Endodermal cell (in vitro differentiated cells): Measurements from ENCODE around the gene ADNP2. TPM values are rescaled to one million over a fixed set of nuclear protein-coding genes. Genes with fewer than 3 reads are reported as not detected.

Experiments used
- DNase-seq: peaks from one replicate; pipeline ENCODE4 v3.0.0-alpha.2; 2017
- H3K27ac ChIP-seq: 2 replicates; pipeline ENCODE4 v1.5.1; 2013; ENCODE audit warnings: mild to moderate bottlenecking, low read depth, low read length, moderate library complexity
- H3K27me3 ChIP-seq: 2 replicates; pipeline ENCODE4 v1.6.1; 2013; ENCODE audit warnings: mild to moderate bottlenecking, low read length, moderate library complexity; ENCODE audit not compliant: insufficient read depth, control insufficient read depth, poor library complexity, severe bottlenecking
- H3K36me3 ChIP-seq: 2 replicates; pipeline ENCODE4 v1.7.0; 2013; ENCODE audit warnings: mild to moderate bottlenecking, low read length, moderate library complexity; ENCODE audit not compliant: control insufficient read depth, insufficient read depth
- H3K4me1 ChIP-seq: one replicate; pipeline ENCODE4 v1.7.0; 2013; ENCODE audit warnings: low read length; ENCODE audit not compliant: control insufficient read depth, insufficient read depth
- H3K4me3 ChIP-seq: 2 replicates; pipeline ENCODE4 v1.5.1; 2013; ENCODE audit warnings: mild to moderate bottlenecking, low read length, moderate library complexity
- H3K9ac ChIP-seq: 2 replicates; pipeline ENCODE4 v1.6.1; 2013; ENCODE audit warnings: mild to moderate bottlenecking, low read length, moderate library complexity; ENCODE audit not compliant: poor library complexity, severe bottlenecking; ENCODE audit errors: extremely low read depth
- H3K9me3 ChIP-seq: 2 replicates; pipeline ENCODE4 v1.6.1; 2013; ENCODE audit warnings: mild to moderate bottlenecking, low read length, moderate library complexity; ENCODE audit not compliant: control insufficient read depth
- H3K27ac Mint-ChIP-seq: 2 replicates; pipeline ENCODE4 v1.8.0; 2020; ENCODE audit warnings: mixed read lengths
- H3K27me3 Mint-ChIP-seq: 2 replicates; pipeline ENCODE4 v1.8.0; 2021; ENCODE audit warnings: mild to moderate bottlenecking, mixed read lengths; ENCODE audit not compliant: insufficient read depth
- H3K36me3 Mint-ChIP-seq: 2 replicates; pipeline ENCODE4 v1.8.0; 2020; ENCODE audit warnings: low read depth, mixed read lengths
- H3K4me1 Mint-ChIP-seq: 2 replicates; pipeline ENCODE4 v1.8.0; 2020; ENCODE audit warnings: mixed read lengths
- H3K4me3 Mint-ChIP-seq: 2 replicates; pipeline ENCODE4 v1.8.0; 2020; ENCODE audit warnings: mild to moderate bottlenecking, moderate library complexity, mixed read lengths
- H3K9me3 Mint-ChIP-seq: 2 replicates; pipeline ENCODE4 v1.8.0; 2020; ENCODE audit warnings: mild to moderate bottlenecking, mixed read lengths
- WGBS, 2 experiments: methylation state at CpG; one replicate each; pipeline versions ENCODE4 v1.1.5 to v1.1.7; 2013; ENCODE audit warnings: missing lambda C conversion rate in 2 of 2, mixed read lengths in 1 of 2; ENCODE audit not compliant: insufficient coverage in 1 of 2, insufficient read length in 1 of 2; 5-methylcytosine and 5-hydroxymethylcytosine counted together
- long read RNA-seq, 4 experiments: library from polyadenylated mRNA in 2 of 4; library from RNA in 1 of 4; library from capped mRNA in 1 of 4; stranded (forward) in 3 of 4; unstranded in 1 of 4; transcript quantifications; one replicate each; pipeline ENCODE4 v2.0.0, GENCODE V29; 2020 to 2021; ENCODE audit warnings: inconsistent platforms in 1 of 4
- polyA plus RNA-seq, 2 experiments: library from polyadenylated mRNA; stranded (reverse); fragments of 50-300 nt; gene quantifications; one replicate each; pipeline ENCODE4 v1.2.3, GENCODE V29; 2013
- total RNA-seq, 2 donors: library from RNA; stranded (reverse); fragmentation: NEBNext Ultra II Directional in 1 of 2; extraction: Animal tissue kit (Norgen Biotek cat#: 25700) in 1 of 2; gene quantifications; 2 replicates in 1 of 2; 3 replicates in 1 of 2; pipeline ENCODE4 v1.2.1, GENCODE V29; 2021
- TF ChIP-seq, protein P1 (sequence below): fragments of 200-600 bp; sonication (generic); conservative IDR thresholded peaks from 2 replicates; pipeline ENCODE4 v1.5.0; 2021; ENCODE audit warnings: antibody characterized with exemption, mild to moderate bottlenecking

The ADNP2 gene, protein sequence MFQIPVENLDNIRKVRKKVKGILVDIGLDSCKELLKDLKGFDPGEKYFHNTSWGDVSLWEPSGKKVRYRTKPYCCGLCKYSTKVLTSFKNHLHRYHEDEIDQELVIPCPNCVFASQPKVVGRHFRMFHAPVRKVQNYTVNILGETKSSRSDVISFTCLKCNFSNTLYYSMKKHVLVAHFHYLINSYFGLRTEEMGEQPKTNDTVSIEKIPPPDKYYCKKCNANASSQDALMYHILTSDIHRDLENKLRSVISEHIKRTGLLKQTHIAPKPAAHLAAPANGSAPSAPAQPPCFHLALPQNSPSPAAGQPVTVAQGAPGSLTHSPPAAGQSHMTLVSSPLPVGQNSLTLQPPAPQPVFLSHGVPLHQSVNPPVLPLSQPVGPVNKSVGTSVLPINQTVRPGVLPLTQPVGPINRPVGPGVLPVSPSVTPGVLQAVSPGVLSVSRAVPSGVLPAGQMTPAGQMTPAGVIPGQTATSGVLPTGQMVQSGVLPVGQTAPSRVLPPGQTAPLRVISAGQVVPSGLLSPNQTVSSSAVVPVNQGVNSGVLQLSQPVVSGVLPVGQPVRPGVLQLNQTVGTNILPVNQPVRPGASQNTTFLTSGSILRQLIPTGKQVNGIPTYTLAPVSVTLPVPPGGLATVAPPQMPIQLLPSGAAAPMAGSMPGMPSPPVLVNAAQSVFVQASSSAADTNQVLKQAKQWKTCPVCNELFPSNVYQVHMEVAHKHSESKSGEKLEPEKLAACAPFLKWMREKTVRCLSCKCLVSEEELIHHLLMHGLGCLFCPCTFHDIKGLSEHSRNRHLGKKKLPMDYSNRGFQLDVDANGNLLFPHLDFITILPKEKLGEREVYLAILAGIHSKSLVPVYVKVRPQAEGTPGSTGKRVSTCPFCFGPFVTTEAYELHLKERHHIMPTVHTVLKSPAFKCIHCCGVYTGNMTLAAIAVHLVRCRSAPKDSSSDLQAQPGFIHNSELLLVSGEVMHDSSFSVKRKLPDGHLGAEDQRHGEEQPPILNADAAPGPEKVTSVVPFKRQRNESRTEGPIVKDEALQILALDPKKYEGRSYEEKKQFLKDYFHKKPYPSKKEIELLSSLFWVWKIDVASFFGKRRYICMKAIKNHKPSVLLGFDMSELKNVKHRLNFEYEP
- 10 to 100 TPM; 38.4 to 51.0 TPM for total RNA-seq
- polyA plus RNA-seq (2013, experiment 1 of 2), result 32.2 TPM
- 34.7 TPM for polyA plus RNA-seq (2013, experiment 2 of 2)
- long read RNA-seq, experiment 1, full-length matches to known transcripts, result 3 of 24 reads
- long read RNA-seq, experiment 1, partial matches to known transcripts, result 0 of 24 reads
- long read RNA-seq, experiment 1, other reads (novel, unspliced or antisense), result 21 of 24 reads
- long read RNA-seq, experiment 2, full-length matches to known transcripts, result 19 of 48 reads
- long read RNA-seq, experiment 2, partial matches to known transcripts, result 24 of 48 reads
- long read RNA-seq, experiment 2, other reads (novel, unspliced or antisense), result 5 of 48 reads
- long read RNA-seq, experiment 3, partial matches to known transcripts, result 1 of 15 reads
- long read RNA-seq, experiment 3, other reads (novel, unspliced or antisense), result 13 of 15 reads
- long read RNA-seq, experiment 4, partial matches to known transcripts, result 0 of 3 reads
- long read RNA-seq, experiment 4, other reads (novel, unspliced or antisense), result 3 of 3 reads

GRCh38 chr18:80108739-80109675 lies at the start of gene ADNP2:
Gene ADNP2 (plus strand): TSS chr18:80109262. CDS start chr18:80117543, 8,281 bp downstream.
- peak; percentile 98 for DNase-seq
- 3 to 19% methylated on average over 8 to 74 of the region's 76 CpGs for WGBS, 2 experiments
- peaks cover 13% of the 10 kb centered on the region for H3K4me1 ChIP-seq
- peak within 1 kb of the TSS; percentile 94 for H3K4me3 ChIP-seq
- H3K9ac ChIP-seq, result peak within 1 kb of the TSS; percentile 81
- peaks cover 4% of the 10 kb centered on the region for H3K9me3 ChIP-seq
- peak within 1 kb of the TSS; percentile 90 for H3K27ac ChIP-seq
- no peaks in the 10 kb centered on the region for H3K27me3 Mint-ChIP-seq
- H3K27me3 ChIP-seq, result no peaks in the 10 kb centered on the region
- H3K9me3 Mint-ChIP-seq, result no peaks in the 10 kb centered on the region
- peaks cover 44% of the 10 kb centered on the region for H3K4me1 Mint-ChIP-seq
- TF ChIP-seq, protein P1, sequence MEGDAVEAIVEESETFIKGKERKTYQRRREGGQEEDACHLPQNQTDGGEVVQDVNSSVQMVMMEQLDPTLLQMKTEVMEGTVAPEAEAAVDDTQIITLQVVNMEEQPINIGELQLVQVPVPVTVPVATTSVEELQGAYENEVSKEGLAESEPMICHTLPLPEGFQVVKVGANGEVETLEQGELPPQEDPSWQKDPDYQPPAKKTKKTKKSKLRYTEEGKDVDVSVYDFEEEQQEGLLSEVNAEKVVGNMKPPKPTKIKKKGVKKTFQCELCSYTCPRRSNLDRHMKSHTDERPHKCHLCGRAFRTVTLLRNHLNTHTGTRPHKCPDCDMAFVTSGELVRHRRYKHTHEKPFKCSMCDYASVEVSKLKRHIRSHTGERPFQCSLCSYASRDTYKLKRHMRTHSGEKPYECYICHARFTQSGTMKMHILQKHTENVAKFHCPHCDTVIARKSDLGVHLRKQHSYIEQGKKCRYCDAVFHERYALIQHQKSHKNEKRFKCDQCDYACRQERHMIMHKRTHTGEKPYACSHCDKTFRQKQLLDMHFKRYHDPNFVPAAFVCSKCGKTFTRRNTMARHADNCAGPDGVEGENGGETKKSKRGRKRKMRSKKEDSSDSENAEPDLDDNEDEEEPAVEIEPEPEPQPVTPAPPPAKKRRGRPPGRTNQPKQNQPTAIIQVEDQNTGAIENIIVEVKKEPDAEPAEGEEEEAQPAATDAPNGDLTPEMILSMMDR, result no peak
- peak within 1 kb of the TSS; percentile 79 for H3K4me3 Mint-ChIP-seq
- H3K36me3 Mint-ChIP-seq, result peaks cover 4% of the 10 kb centered on the region
- peaks cover 8% of the 10 kb centered on the region for H3K36me3 ChIP-seq
- peak within 1 kb of the TSS; percentile 89 for H3K27ac Mint-ChIP-seq

DNA sequence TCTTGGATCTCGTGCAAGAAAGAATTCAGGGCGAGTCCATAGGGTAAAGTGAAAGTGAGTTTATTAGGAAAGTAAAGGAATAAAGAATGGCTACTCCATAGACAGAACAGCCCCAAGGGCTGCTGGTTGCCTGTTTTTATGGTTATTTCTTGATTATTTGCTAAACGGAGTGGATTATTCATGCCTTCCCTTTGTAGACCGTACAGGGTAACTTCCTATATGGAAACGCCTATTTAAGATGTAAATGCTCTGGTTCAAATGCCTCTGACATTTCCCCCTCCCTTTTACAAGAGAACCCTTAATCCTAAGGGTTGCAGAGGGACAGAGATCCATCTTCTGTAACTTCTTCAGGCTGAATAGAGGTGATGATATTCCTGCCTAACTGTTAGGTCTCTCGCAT lies 49.1 kb upstream of the ADNP2 start:
- Histone ChIP-seq H3K4me3 (no peak overlapping the region), H3K27ac (no peak overlapping the region), H3K36me3 (no peaks in the 10 kb centered on the region), H3K27me3 (no peaks in the 10 kb centered on the region), H3K9me3 (peaks cover 51% of the 10 kb centered on the region), H3K9ac (no peak overlapping the region), H3K4me1 (no peaks in the 10 kb centered on the region)
- Mint-ChIP-seq H3K36me3 (no peaks in the 10 kb centered on the region), H3K4me3 (no peak overlapping the region), H3K9me3 (peaks cover 83% of the 10 kb centered on the region), H3K27me3 (peaks cover 10% of the 10 kb centered on the region), H3K4me1 (no peaks in the 10 kb centered on the region), H3K27ac (no peak overlapping the region)
- peak; percentile 5 for DNase-seq
- TF ChIP-seq, protein P1, result no peak
- WGBS, 2 experiments, result 91 to 96% methylated on average over 6 of the region's 6 CpGs
